Fibroblast of lung (primary cell): ENCODE results near the gene ZNF599. TPM values are rescaled to one million over a fixed set of nuclear protein-coding genes. Genes with fewer than 3 reads are reported as not detected.

Experiments used
- DNase-seq, 2 donors: peaks; one replicate each; pipeline versions ENCODE4 v3.0.0 to v3.0.0-alpha.2; 2010; ENCODE audit warnings: low read depth in 2 of 2
- H2AFZ ChIP-seq: 2 replicates; pipeline ENCODE4 v1.5.1; 2012; ENCODE audit warnings: low read length, control low read depth, inconsistent platforms
- H3K27ac ChIP-seq: 2 replicates; pipeline ENCODE4 v1.5.1; 2011; ENCODE audit warnings: low read length, control low read depth; ENCODE audit not compliant: insufficient read depth
- H3K27me3 ChIP-seq: 2 replicates; pipeline ENCODE4 v1.5.1; 2011; ENCODE audit warnings: mild to moderate bottlenecking, low read length; ENCODE audit not compliant: control insufficient read depth, insufficient read depth
- H3K36me3 ChIP-seq: 2 replicates; pipeline ENCODE4 v1.5.1; 2011; ENCODE audit warnings: low read length; ENCODE audit not compliant: control insufficient read depth, insufficient read depth
- H3K4me1 ChIP-seq: 2 replicates; pipeline ENCODE4 v1.5.1; 2011; ENCODE audit warnings: low read length; ENCODE audit not compliant: control insufficient read depth, insufficient read depth; ENCODE audit errors: extremely low read depth
- H3K4me2 ChIP-seq: 2 replicates; pipeline ENCODE4 v1.5.1; 2011; ENCODE audit warnings: low read length, control low read depth; ENCODE audit not compliant: insufficient read depth; ENCODE audit errors: extremely low read depth
- H3K4me3 ChIP-seq, 4 experiments: fragments of 200-600 bp in 1 of 4; sonication (generic) in 1 of 4; replicated peaks in 1 of 4; 2 replicates each; pipeline ENCODE4 v1.5.1; 2011 to 2016; ENCODE audit warnings: low read length in 4 of 4, low read depth in 3 of 4, mild to moderate bottlenecking in 3 of 4, control low read depth in 2 of 4, inconsistent platforms in 1 of 4, mixed read lengths in 1 of 4; ENCODE audit not compliant: insufficient read depth in 1 of 4; ENCODE audit errors: control extremely low read depth in 1 of 4
- H3K79me2 ChIP-seq: 2 replicates; pipeline ENCODE4 v1.5.1; 2012; ENCODE audit warnings: mild to moderate bottlenecking, low read length, inconsistent platforms; ENCODE audit not compliant: control insufficient read depth, insufficient read depth
- H3K9ac ChIP-seq: 2 replicates; pipeline ENCODE4 v1.5.1; 2011; ENCODE audit warnings: mild to moderate bottlenecking, low read length, control low read depth; ENCODE audit not compliant: insufficient read depth
- H3K9me3 ChIP-seq: 2 replicates; pipeline ENCODE4 v1.5.1; 2012; ENCODE audit warnings: low read depth, low read length; ENCODE audit not compliant: control insufficient read depth, insufficient read depth
- H4K20me1 ChIP-seq: 2 replicates; pipeline ENCODE4 v1.5.1; 2011; ENCODE audit warnings: low read length; ENCODE audit not compliant: control insufficient read depth, insufficient read depth; ENCODE audit errors: extremely low read depth
- EZH2 ChIP-seq: IDR thresholded peaks from 2 replicates; pipeline ENCODE4 v1.5.1; 2012; ENCODE audit warnings: low read length, control low read depth, mild to moderate bottlenecking; ENCODE audit errors: missing control alignments
- polyA plus RNA-seq, 2 donors: library from polyadenylated mRNA; depleted of rRNA in 1 of 2; stranded (reverse) in 1 of 2; unstranded in 1 of 2; fragments of >200 nt; gene quantifications; 2 replicates each; pipeline ENCODE4 v1.2.1, GENCODE V29; 2011 to 2012; ENCODE audit warnings: missing spikeins in 1 of 2
- total RNA-seq: library from RNA; depleted of rRNA; stranded (reverse); fragments of >200 nt; gene quantifications from 2 replicates; pipeline ENCODE4 v1.2.1, GENCODE V29; 2014
- TF ChIP-seq, protein P1 (sequence below), 2 donors: IDR thresholded peaks in 1 of 2; conservative IDR thresholded peaks in 1 of 2; 1 replicate in 1 of 2; 2 replicates in 1 of 2; pipeline ENCODE4 v1.5.1; 2011 to 2012; ENCODE audit warnings: low read length in 2 of 2, control low read depth in 1 of 2, inconsistent platforms in 1 of 2, low read depth in 1 of 2, mild to moderate bottlenecking in 1 of 2

The ZNF599 gene
- total and polyA plus RNA-seq, 2 donors (not counting 1 experiment from before 2014, with no cell fraction given), result 4.0 to 5.4 TPM

DNA sequence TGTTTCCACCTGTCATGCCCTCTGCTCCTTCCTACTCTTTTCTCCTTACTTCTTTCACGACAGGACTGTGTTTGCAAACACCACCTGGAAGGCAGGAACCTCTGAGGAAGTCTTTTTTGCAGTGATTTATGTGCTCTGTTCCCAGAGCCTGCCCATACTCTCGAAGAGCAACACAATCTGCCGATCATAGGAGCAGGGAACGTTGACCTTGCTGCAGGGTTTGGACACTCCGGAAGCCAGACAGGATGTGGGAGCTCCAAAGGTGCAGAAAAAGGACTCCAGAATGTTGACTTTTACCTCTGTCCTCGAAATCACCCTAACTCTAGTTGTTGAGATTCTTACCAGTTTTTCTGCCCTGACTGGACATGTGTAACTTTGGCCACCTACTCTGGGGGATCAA is 47.6 kb downstream of the ZNF599 start:
- no peaks in the 10 kb centered on the region for H4K20me1 ChIP-seq
- no peaks in the 10 kb centered on the region for H3K79me2 ChIP-seq
- no peaks in the 10 kb centered on the region for H3K27me3 ChIP-seq
- no peak for DNase-seq
- H3K4me1 ChIP-seq, result no peaks in the 10 kb centered on the region
- no peak overlapping the region for H3K27ac ChIP-seq
- H3K9me3 ChIP-seq, result no peaks in the 10 kb centered on the region
- H3K36me3 ChIP-seq, result no peaks in the 10 kb centered on the region
- H3K9ac ChIP-seq, result no peak overlapping the region
- H2AFZ ChIP-seq, result no peak overlapping the region
- no peak overlapping the region for H3K4me2 ChIP-seq
- TF ChIP-seq, protein P1, sequence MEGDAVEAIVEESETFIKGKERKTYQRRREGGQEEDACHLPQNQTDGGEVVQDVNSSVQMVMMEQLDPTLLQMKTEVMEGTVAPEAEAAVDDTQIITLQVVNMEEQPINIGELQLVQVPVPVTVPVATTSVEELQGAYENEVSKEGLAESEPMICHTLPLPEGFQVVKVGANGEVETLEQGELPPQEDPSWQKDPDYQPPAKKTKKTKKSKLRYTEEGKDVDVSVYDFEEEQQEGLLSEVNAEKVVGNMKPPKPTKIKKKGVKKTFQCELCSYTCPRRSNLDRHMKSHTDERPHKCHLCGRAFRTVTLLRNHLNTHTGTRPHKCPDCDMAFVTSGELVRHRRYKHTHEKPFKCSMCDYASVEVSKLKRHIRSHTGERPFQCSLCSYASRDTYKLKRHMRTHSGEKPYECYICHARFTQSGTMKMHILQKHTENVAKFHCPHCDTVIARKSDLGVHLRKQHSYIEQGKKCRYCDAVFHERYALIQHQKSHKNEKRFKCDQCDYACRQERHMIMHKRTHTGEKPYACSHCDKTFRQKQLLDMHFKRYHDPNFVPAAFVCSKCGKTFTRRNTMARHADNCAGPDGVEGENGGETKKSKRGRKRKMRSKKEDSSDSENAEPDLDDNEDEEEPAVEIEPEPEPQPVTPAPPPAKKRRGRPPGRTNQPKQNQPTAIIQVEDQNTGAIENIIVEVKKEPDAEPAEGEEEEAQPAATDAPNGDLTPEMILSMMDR (conservative IDR thresholded peaks at IDR 0.05 in 1 of 2, IDR thresholded peaks at IDR 0.05 in 1 of 2; ENCODE audit: low read depth in 1 of 2, low read length in 2 of 2), result no peak
- TF ChIP-seq EZH2, result no peak
- H3K4me3 ChIP-seq, result no peak overlapping the region

DNA sequence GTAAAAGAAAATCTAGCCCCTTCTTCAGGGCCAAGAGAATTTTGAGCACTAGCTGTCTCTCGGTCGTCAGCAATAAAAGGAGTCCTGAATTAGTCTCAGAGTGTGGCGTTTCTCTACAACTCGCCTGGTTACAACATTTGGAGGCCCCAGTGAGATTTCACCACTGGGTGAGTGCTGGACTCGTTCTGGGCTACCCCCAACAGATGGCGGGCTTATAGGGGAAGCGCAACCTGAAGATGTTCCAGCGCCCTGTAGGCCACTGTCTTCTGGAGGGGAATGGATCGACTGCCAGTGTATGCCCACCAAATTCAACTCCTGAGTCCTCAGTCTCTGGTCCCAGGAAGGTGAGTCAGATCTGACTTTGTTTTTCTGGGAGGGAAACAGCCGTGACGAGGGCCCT is 50.7 kb downstream of the ZNF599 start:
- no peak for DNase-seq
- TF ChIP-seq EZH2, result no peak
- TF ChIP-seq, protein P1 (conservative IDR thresholded peaks at IDR 0.05 in 1 of 2, IDR thresholded peaks at IDR 0.05 in 1 of 2; ENCODE audit: low read depth in 1 of 2, low read length in 2 of 2), result no peak
- Histone ChIP-seq H3K9me3 (no peaks in the 10 kb centered on the region), H3K4me2 (no peak overlapping the region), H3K9ac (no peak overlapping the region), H3K4me1 (no peaks in the 10 kb centered on the region), H2AFZ (no peak overlapping the region), H3K4me3 (no peak overlapping the region), H3K27me3 (no peaks in the 10 kb centered on the region), H4K20me1 (no peaks in the 10 kb centered on the region), H3K79me2 (no peaks in the 10 kb centered on the region), H3K36me3 (no peaks in the 10 kb centered on the region), H3K27ac (no peak overlapping the region)

DNA sequence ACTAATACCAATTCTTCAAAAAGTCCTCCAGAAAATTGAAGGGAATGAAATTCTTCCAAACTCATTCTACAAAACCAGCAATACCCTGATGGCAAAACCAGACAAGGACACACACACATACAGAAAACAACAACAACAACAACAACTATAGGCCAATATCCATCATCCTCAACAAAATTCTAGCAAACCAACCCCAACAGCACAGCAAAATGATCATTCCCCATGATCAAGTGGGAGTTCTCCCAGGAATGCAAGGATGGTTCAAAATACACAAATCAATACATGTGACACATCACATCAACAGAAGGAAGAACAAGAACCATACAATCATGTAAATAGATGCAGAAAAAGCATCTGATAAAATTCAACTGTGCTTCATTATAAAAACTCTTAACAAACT is 57.7 kb downstream of the ZNF599 start:
- Histone ChIP-seq H3K27ac (no peak overlapping the region), H3K4me3 (no peak overlapping the region), H3K4me1 (no peaks in the 10 kb centered on the region), H3K9ac (no peak overlapping the region), H3K27me3 (no peaks in the 10 kb centered on the region), H3K4me2 (no peak overlapping the region), H3K9me3 (no peaks in the 10 kb centered on the region), H3K79me2 (no peaks in the 10 kb centered on the region), H3K36me3 (no peaks in the 10 kb centered on the region), H2AFZ (no peak overlapping the region), H4K20me1 (no peaks in the 10 kb centered on the region)
- no peak for TF ChIP-seq EZH2
- TF ChIP-seq, protein P1 (conservative IDR thresholded peaks at IDR 0.05 in 1 of 2, IDR thresholded peaks at IDR 0.05 in 1 of 2; ENCODE audit: low read depth in 1 of 2, low read length in 2 of 2), result no peak
- DNase-seq, result no peak
